Activated T-cell treated with anti-CD3 and anti-CD28 coated beads, Interleukin-2, amount 50 U/mL, for 1 hour (primary cell): Measurements from ENCODE around the gene ERG.

ENCODE experiments used
- DNase-seq: peaks from one replicate; pipeline ENCODE4 v3.0.0-alpha.2; 2020

Gene ERG

DNA sequence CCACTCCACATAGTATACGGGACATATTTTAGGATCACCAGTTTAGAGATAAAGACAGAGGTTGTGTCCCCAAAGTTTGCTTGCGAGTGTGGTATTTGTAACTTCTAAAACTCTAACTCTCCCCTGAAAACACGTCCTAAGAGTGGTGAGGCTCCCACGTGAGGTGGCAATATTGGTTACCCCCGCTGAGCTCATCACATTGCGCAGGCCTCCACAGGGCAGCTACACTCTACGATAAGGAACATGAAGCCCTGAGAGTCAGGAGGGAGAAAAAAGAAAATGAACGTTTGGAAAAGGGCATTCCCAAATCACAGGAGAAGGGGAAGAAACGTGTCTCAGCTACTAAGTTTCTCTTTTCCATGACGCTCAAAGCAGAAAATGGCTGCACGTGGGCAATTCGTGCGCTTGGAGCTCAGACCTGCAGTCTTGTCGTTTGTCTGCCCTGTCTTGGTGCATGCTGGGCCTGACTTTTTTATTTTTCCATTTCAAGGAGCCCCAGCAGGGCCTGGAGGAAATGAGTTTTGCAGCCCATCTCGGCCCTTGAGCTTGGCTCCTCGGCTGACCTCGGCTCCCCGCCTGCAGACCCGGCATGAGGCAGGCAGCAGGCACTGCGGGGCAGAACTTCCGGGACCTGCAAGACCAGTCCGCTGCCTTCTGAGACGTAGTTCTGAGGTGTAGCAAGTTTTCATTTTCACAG lies 25.7 kb downstream of the ERG start:
- no peak for DNase-seq

DNA sequence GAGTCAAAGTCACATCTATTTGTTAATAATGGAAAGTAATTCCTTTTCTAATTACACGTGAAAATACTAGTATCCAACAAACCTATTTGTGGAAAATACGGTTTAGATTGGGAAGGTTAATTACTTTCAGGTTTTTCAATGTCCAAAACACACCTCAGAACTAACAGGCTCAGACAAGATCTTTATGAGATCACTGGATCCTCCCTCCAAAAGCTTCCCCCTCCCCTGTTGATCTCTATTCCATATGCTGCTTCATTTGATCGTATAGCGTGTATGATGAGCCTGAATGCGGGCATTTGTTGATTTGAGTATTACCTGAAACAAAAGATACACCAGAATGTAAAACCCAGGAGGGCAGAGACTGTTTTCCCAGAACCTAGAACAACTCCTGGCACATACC lies 26.5 kb downstream of the ERG start:
- DNase-seq = no peak

- DNase-seq = no peak
These were observed 27.5 kb downstream of the ERG start for GRCh38 chr21:38470755-38471154.

- DNase-seq = no peak
These were observed 28.6 kb downstream of the ERG start for GRCh38 chr21:38469642-38470041.

DNA sequence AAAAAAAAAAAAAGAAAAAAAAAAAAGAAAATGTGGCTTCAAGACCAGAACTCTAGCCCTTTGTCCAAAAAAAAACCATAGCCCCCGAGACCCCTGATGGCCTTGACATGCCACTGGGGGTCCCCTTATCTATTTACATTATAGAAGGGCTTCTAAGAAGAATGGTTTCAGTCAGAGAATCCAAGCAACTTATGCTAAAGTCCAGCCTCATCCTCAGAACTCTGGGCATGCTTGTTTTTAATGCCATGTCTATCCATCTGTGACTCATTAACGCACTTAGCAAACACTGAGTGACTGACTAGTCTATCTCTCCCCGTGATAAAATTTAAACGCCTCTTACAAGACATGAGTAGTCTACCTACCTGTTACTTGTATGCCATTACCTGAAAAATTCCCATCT lies 29.3 kb downstream of the ERG start:
- DNase-seq = no peak

DNA sequence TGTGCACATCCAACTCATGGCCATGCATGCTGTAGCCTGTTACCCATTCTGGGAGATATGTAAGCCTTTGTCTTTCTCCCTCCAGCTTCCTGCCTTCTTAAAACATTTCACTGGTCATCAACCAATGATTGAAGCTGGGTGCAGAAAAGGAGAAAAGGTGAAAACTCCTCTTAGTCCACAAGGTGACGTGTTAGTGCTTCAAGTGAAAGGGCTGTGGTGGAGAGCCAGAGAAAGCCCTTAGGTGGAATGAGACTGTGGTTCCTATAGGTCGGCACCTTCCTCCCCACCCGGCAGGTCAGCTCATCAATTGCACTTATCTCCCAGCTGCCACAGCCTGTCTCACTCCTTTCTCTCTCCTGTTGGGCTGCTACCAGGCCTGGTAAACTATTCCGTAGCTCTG lies 30.4 kb downstream of the ERG start:
- DNase-seq = no peak

DNA sequence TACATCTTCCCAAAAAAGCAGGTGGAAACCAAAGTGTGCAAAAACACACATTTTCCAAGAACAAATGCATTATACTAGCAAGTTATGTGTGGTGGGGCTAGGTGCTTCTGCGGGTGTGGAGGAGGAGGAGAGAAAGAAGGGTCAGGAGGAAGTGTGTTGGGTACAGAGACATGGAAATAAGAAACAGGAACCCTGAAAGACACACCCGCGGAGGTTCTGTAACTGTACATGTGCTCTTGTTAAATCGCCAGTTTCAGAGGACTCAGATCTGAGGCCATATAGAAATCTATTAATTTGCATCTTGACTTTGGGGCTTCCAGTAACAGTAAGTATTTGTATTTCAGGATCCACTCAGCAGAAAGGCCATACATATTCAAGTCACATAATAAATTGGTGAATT lies 30.9 kb downstream of the ERG start:
- DNase-seq = no peak

DNA sequence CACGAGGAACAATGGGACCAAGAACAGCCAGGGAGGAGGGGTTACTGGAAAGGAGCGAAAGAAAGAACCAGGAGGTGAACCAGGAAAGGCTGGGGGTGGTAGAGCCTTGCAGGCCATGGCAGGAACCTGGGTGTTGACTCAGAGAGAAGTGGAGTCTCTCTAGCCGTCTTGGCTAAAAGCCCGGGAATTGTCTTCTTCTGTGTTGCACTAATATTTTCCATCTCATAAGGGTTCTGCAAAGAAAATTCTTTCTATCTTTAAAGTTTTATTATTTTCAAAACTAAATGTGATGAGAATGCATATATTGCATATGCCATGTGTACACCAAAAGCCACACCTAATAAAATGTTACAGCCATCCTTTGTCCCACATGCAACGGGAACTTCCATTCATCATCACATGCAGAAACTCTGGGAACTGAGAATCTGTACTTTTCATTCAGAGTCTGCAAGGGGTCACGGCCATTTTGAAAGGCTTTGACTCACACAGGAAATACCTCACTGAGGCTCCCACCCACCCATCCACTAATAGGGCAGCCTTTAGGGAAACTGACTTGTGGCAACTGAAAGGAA lies 38.0 kb downstream of the ERG start:
- no peak for DNase-seq

GRCh38 chr21:38459490-38459889 lies 38.8 kb downstream of the ERG start:
- no peak for DNase-seq

DNA sequence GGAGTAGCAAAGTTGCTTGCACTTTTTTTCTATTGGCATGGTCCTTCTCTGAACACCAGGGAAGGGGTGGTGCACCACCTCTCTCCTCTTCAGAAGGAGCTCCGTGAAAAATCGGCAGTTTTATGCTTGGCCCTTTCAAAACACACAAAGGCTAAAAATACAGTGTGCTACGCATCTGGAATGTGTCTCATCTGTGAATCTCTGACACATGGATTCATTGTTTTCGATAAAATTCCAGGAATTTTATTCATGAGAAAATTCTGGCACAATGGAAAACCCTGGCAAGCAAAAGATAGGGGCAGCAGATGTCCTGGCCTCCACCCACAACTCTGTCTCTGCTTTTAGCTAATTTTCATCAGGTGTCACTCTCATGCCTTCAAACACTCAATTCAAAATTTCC lies 42.9 kb downstream of the ERG start:
- DNase-seq = no peak

- DNase-seq = no peak
These were observed 43.6 kb downstream of the ERG start for GRCh38 chr21:38454702-38455101.

- DNase-seq = no peak
These were observed 44.1 kb downstream of the ERG start for GRCh38 chr21:38454161-38454560.

- DNase-seq = no peak
These were observed 49.4 kb downstream of the ERG start for GRCh38 chr21:38448671-38449385.

GRCh38 chr21:38447611-38448010 lies 50.7 kb downstream of the ERG start:
- no peak for DNase-seq

DNA sequence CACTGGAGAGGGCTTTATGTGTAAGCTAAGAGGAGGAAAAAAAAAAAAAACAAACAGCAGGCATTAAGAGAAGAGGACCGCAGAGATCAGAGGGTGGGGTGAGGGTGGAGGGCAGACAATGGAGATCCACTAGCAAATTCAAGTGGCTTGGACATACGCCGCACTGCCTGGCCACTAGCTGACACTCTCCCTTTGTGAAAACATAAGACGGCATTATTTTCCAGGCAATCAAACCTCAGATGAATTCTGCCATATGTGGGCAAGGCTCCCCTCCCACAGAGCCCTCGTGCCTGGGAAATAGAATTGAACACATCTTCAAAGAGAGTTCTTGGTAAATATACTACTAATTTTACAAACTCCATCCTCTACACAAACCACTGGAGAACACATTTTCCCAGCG lies 53.6 kb downstream of the ERG start:
- no peak for DNase-seq

DNA sequence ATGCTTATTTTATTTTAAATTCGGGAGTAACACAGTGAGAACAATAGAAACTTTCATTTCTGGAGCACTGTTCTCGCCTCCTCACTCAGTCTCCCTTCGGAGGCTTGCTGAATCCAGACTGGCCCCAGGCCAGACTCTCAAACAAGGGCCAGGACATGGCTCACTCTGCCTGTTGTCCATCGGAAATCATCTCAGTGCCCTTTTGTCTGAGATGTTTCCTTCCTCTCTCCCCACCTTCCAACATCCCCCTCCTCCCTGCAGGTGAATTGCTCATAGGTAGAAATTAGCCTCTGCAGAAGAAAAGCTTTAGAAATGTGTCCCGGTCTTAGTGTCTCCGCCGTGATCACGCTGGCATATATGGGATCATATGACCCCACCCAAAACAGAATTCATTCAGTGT lies 55.2 kb downstream of the ERG start:
- no peak for DNase-seq

- no peak for DNase-seq
These were observed 57.1 kb downstream of the ERG start for GRCh38 chr21:38441153-38441552.

GRCh38 chr21:38440746-38441145 lies 57.5 kb downstream of the ERG start:
- no peak for DNase-seq

GRCh38 chr21:38439957-38440356 lies 58.3 kb downstream of the ERG start:
- no peak for DNase-seq

DNA sequence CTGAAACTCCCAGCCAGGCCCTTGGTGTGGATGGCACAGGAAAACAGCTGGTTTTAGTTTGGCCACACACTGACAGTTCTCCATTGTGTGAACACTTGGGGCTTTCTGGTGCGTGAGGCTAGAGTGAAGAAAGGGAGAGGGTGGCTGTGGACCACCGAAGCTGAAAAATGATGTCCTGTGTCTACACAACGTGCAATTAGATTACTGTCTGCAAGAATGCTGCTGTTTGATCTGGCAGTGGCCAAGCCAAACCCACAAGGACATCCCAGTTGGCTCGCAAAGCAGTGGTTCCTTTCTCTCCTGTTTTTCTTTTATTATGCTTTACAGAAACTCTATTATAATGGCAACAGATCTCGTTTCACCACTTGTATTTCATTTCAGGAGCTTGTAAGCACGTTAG lies 58.9 kb downstream of the ERG start:
- DNase-seq = no peak

DNA sequence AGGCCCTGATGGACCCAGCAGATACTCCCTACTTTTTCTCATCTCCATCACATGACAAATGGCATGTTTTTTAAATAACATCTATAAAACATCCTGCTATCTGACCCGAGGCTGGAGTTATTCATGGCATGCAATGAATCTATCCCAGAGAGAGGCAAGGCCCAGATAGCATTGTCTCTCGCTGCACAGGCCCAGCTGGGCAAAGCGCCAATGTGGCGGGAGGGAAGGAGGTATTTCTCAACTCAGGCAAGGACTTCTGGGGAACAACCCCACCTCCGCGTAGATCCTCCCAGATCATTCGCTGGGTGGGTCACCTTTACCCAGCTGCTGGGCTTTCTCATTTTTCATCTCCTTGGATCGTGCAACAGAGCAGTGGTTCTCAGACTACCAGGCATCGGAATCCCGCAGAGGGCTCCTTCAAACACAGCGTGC lies 59.8 kb downstream of the ERG start:
- no peak for DNase-seq

DNA sequence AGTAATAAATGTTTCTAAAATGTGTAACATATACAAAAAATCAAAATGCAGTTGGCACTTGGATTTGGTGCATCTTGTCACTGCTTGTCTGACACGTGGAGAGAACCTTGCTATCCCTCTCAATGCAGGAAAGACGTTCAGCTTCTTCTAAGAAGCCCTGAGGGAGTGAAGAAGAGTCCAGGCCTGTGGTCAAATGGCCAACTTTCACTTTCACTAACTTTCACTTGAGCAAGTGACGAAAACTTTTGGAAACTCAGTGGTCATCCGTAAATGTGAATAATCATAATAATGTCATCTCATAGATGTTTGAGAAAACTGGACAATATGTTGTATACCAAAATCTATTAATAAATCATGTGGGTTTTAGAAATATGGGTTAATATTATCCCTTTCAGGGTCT lies 61.9 kb downstream of the ERG start:
- no peak for DNase-seq

- DNase-seq = no peak
These were observed 63.3 kb downstream of the ERG start for GRCh38 chr21:38434913-38435533.

- no peak for DNase-seq
These were observed 64.8 kb downstream of the ERG start for GRCh38 chr21:38433471-38433870.
